SK-MEL-5 (cell line): ENCODE measurements around the gene SSPN. TPM values are rescaled to one million over a fixed set of nuclear protein-coding genes. Genes with fewer than 3 reads are reported as not detected.
A peak's percentile ranks its signal among the peaks of the same experiment; 100 is the strongest.
"Not testable (repeated sequence)": the region's sequence is repeated elsewhere in the genome, so short reads cannot be mapped to it uniquely, and the experiment has no call there.

Source experiments
- DNase-seq: peaks from one replicate; pipeline ENCODE4 v3.0.0-alpha.2; 2016; ENCODE audit warnings: low read depth, low spot score
- in situ Hi-C: cut with HindIII; loops from 2 replicates; pipeline ENCODE4 v1.10.0; 2016; ENCODE audit warnings: low sequenced_read_pairs, high pct_unique_total_duplicates, low pct_unique_long_range_greater_than_20kb
- total RNA-seq: library from RNA; depleted of rRNA; stranded (reverse); fragments of >200 nt; shearing (Covaris generic); gene quantifications from 2 replicates; pipeline ENCODE4 v1.2.3, GENCODE V29; 2014

SSPN gene
- total RNA-seq, 1 experiment from 2014 or later, result 2.2 TPM

DNA sequence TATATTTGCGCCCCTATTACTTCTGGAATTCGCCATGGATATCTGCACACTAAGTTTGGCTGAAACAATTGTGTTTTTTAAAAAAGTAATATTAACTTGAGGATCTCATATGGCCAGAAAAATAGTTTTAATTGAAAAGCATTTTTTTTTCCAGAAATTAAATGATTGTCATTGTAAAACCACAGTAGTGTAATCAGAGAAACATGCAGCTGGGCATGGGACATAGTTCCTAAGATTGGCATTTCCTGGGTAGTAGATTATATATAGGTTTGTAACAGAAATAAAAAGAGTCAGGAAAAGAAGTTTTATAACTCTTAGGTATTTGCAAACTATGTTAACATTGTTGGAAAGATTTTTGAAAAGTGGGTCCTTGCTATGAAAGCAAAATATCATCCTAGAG lies 17.6 kb downstream of the SSPN start:
- DNase-seq, result no peak
- in situ Hi-C loops, result no loop called here

DNA sequence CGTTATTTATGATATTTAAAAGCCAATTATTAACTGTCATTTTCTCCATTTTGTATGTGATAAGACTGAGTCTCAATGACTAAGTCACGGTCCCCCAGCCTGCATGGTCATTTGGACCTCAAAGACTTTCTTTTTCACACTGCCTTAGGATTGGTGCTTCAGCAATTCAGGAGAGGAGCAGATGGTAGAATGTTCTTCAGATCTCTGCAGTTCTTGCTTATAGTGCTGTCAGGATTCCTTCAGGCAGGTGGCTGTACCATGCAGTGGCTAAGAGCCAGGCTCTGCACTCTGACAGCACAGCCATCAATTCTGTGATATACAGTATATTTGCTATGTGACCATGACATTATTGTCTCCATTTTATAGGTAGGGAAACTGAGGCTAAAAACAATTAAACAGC lies 18.7 kb downstream of the SSPN start:
- in situ Hi-C loops, result no loop called here
- DNase-seq, result no peak

DNA sequence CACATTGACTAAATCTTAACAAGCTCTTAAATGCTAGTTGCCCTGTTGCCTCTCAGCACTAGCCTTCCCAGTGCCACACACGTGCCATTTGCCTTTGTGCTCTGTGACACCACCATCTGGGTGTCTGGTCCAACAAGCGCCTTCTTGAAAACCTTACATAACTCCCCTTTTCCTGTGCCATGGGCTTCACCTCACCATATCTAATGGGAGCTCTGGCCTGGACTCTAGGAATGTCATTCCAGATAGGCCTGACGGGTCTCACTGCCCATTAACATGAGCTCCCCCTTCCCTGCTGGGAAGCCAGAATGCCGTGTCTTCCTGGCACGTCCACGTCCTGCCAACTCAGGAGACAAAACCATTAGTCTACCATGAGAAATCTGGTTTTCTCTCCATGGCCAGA lies 24.4 kb downstream of the SSPN start:
- in situ Hi-C loops, result no loop called here
- DNase-seq, result no peak

DNA sequence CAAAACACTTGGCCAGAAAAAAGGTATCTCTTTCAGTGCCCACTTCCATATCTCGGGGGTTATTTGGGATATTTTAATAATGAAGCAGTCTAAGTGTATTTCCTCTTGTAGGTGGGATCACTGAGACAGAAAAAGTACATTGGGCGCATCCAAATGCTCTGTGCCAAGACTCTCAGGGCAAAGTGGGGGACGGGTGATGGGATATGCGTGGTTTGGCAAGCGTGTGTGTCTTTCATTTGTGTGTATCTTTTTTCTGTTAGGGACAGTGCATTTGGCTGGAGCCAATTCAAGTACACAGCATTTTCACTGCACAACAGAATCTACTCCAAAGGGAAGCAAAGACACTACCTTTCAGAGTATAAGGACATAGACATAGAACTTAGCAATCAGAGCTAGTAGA lies 29.3 kb downstream of the SSPN start:
- in situ Hi-C loops, result no loop called here
- DNase-seq, result no peak

DNA sequence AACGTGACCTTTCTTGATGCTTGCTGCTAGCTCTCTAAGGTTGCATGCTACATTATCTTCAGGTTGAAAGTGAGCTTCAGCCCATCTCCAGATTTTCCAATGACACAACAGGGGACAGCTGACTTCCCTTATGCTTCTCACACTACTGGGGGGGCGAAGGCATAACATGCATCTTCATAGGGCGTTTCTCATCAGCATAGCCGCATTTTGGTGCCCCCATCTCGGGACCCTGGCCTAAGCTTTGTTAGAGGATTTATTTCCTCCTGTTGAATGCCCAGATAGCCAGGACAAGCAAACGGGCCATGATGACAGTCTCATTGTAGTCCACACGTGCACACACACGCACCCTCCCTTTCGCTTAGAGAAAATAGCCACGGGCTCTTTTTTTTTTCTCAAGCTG lies 30.7 kb downstream of the SSPN start:
- DNase-seq, result no peak
- in situ Hi-C loops, result no loop called here

DNA sequence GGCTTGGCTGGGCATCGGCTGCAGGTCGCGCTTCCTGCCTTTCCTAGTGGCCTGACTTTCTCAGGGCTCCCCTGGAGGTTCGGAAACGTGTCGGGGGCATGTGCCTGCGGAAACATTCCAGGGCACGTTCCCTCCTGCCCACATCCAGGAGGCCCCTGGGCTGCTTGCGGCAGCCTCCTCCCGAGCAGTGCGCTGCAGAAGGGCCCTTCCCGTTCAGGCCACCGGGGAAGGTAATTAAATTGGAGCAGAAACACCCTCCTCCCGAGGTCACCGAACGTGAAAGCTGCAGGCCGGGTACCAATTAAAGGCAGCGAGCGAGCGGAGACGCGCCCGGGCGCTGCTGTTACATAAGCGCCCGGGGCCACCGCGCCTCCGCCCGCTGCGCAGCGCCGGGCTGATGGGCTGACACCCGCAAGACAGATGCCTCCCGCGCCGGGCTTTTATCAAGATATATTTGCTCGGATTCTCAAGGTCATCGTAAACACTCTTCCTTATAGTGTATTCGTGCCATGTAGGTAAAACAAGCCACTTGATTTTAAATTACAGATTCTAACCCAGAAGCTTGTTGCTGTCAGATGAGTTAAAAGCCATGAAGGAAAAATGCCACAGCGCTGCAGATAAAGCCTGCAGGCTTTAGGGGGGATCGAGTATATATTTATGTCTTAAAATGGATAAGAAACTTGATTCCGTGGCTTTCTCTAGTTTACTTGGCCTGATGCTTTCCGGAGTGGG lies 31.4 kb downstream of the SSPN start:
- in situ Hi-C loops, result no loop called here
- DNase-seq, result no peak

DNA sequence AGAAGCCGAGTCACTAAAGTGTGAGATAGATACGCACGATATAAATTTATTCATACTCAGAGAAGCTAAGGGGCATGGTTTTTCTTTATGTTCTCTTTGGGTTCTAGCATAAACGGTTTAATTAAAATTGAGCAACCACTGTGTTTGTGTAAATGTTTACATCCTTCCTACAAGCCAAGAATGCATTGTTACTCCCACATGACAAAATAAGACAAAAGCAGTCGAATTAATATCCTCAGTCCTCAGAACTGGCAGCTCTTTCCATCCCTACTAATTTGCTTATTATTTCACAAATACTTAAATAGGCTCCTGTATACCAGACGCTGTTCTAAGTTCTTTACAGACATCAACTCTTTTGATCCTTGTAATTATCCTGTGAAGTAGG lies 32.0 kb downstream of the SSPN start:
- in situ Hi-C loops, result no loop called here
- no peak for DNase-seq

DNA sequence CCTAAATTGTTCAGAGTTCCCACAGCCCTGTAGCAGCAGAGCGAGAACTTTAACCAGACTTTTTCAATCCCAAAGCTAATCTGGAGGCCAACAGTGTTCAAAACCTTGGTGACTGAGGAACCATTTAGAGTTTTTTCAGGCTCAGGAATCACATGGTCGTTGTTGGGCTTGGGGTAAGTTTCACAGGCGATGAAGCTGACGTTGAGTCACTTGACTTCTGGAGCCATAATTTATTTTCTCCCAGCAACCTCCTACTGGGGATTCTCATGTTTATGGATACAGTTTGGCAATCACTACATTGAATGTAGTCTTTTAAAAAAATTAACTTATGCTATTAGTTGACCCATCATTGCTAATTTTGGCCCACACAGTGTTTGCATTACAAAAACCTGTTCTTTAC lies 34.5 kb downstream of the SSPN start:
- in situ Hi-C loops, result no loop called here
- DNase-seq, result peak; percentile 19

DNA sequence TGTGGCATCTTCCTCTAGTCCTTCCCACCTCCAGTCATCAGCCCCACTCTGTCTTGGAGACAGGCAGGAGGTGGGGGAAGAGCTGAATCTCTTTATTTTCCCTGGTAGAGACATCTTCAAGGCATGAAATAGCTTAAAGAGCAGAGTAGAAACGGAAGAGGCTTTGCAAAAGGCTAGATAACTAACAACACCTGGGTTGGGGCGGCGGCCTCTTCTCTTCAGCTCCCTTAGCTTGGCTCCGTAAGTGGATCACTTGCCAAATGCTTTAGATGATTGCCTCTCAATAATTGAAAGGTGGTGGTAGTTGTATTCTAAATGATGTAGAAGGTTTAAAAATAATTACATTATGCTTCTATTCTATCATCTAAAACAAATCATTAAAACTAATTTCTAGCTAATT lies 36.1 kb downstream of the SSPN start:
- DNase-seq, result no peak

DNA sequence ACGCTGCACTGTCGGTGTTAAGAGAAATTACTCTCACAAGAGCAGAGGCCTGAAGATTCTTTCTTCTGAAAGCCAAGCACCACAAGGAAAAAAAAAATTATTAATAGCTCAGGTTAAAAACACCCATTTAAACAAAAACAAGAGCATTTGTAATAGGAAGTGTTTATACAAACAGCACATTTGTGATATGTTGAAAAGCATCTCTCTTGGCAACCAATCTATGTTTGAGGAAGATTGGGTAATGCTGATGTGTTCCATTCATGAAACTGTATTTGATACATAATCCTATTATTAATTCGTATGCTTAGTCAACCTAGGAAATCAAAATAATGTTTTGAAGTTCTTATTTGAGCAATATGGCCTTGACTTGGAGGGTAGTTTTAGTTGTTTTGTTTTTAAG lies 36.5 kb downstream of the SSPN start:
- in situ Hi-C loops, result no loop called here
- DNase-seq, result no peak

More for the DNA sequence above, 36.1 kb downstream of the SSPN start:
- in situ Hi-C loops, result no loop called here

DNA sequence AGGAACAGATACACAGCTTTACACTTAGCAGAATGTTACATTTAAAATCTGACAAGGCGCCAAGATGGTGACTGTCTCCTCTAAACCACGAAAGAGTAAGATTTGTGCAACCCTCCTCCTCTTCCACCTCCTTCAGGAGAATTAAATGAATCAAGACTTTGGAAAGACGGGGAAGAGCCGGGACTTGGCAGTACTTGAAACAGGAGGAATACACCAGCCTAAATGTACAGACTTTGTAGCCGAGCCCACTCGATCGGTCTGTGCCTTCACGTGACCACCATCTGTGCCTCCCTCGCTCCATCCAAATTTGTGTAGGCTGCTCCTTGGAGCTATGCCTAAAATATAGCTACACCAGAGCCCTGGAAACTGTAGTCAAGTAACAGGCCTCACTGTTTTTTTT lies 38.3 kb downstream of the SSPN start:
- DNase-seq, result no peak

DNA sequence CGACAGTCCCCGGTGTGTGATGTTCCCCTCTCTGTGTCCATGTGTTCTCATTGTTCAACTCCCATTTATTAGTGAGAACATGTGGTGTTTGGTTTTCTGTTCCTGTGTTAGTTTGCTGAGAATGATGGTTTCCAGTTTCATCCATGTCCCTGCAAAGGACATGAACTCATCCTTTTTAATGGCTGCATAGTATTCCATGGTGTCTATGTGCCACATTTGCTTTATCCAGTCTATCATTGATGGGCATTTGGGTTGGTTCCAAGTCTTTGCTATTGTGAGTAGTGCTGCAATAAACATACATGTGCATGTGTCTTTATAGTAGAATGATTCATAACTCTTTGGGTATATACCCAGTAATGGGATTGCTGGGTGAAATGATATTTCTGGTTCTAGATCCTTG lies 40.1 kb downstream of the SSPN start:
- in situ Hi-C loops, DNase-seq: not testable (repeated sequence)

More for the DNA sequence above, 38.3 kb downstream of the SSPN start:
- in situ Hi-C loops, result no loop called here

DNA sequence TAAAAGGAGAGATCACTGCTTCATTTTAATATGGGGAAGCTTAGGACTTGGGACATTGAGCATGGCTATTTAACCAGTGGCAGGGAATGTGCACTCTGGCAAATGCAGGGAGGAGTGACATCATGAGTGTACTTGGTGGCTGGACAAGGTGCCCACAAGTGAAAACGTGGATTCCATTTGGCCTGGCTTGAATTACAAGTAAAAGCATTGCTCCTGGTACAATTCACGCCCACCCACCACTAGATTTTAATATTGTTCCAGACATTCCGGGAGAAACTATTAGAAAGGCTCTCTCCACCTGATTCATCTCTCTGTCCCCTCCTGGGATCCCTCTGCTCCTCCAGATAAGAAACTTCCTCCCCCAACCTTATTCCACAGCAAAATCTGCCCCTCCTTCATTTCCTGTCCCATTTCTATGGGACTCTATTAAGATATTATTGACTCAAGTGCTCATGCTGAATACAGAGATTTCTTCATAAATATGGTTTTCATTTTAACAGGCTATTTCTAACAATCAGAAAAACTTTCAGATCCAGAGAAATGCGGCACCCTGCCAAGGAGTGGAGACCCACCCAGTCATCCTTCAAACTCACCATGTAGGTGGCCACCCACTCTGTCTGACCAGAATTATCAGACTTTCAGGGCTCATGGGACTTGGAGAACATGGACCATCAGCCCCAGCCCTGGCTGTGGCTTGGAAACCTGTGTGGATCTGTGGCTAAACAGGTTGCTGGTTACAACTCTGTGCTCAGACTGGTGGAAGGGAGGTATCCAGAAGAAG lies 43.2 kb downstream of the SSPN start:
- in situ Hi-C loops, result no loop called here
- no peak for DNase-seq

DNA sequence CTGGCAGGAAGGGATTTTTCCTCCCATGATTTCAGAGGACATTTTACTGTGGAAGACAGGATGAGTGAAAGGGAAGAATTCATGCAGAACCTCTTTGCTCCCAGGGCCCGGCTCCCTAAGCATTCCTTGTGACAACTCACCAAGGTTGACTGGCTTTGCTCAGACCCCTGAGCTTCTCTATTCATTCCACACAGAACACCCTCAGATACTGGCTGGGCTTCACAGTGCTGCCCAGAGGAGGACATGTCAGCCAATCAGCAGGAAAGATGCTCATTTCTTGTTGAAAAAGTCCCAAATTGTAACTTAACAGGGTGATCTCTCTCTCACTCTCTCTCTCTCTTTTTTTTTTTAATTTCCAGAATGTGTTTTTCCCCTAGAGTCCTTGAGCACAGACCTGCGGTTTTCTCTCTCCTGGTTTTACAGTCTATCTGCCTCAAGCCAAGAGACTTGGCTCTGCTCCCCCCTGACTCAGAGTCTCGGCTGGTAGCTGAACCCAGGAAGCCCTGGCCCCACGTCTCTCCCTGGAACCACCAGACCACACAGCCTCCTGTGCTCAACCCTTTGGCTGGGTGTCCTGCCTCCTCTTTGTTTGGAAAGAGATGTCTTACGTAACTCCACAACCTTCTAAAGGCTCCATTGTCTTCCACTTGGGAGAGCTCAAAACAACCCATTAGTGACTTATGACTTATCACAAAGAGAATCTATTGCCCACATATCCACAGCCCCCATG lies 43.9 kb downstream of the SSPN start:
- in situ Hi-C loops, result no loop called here

DNA sequence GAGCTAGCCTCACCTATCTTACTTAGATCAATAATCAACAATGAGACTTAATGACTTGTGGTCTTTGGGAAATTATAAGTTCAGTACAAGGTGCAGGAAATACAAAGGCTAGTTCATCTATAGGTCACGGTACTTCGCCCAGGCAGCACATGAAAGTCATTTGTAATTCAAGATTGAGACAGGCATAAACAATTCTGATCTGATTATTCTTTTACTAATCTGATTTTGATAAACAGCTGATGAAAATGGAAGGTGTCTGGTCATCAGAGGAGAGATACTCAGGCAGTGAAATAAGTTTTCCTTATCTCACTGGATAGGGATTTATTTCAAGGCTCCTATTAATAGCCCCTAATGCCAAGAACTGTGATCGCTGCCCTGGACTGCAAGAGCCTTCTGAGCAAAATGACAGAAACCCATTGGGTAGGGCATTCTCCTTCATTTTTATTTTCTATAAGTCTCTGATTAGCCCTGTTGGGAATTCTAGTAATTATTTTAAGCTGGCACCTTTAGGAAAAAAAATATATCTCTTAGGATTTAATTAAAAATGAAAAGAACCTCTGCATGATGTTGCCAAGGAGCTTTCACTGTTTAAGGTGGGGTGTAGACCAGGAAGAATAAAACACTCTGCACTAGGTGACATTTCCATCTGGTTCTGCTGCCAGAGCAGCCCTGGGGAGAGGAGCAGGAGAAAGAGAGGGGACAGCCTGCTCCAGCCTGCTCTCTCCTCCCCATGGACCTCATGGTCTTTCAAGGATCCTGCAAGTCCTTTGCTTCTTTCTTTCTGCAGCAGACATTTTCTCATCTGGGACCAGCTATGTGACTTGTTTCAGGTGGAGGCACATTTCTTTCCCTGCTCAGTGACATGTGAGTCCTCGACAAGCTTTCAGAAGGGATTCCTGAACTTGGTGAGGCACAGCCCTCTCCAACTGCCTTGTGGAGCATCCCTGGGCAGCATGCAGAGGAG lies 44.8 kb downstream of the SSPN start:
- in situ Hi-C loops, result no loop called here
- no peak for DNase-seq

More for the DNA sequence above, 43.9 kb downstream of the SSPN start:
- DNase-seq, result peak; percentile 89

DNA sequence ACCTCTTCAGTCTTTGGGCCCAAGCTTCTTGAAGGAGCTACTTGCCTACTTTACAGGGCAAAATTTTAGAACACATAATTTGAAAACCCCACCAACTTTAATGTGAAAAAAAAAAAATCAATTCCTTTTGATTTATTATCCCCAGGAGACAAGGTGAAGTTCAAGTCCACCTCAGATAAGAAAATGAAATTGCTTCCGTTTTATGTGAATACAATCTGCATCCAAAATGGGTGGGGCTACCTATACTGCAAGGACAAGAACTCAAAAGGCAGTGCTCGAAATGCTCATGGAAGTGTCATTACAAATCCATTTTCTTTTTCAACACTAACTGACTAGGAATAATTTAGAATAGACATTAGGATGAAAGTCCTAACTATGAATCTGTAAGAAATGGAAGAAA lies 45.7 kb downstream of the SSPN start:
- in situ Hi-C loops, result no loop called here
- DNase-seq, result no peak

DNA sequence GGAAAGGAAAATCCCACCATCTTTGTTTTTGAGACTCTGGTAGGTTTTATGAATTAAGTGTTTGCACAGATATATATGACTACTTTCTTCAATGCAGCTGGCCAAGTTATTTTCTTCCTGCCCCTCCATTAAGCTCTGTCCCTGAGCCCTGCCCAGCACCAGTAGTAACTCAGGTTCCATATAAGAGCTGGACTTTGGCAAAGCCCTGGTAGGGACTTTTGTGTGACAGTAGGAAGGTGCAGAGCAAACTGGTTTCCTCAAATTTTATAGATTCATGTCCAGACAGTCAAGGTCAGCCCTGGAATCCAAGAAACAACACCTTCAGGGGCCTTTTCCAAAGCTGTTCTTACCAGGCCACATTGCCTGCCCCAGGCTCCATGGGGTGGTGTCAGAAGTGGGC lies 47.3 kb downstream of the SSPN start:
- no peak for DNase-seq
- in situ Hi-C loops, result no loop called here

DNA sequence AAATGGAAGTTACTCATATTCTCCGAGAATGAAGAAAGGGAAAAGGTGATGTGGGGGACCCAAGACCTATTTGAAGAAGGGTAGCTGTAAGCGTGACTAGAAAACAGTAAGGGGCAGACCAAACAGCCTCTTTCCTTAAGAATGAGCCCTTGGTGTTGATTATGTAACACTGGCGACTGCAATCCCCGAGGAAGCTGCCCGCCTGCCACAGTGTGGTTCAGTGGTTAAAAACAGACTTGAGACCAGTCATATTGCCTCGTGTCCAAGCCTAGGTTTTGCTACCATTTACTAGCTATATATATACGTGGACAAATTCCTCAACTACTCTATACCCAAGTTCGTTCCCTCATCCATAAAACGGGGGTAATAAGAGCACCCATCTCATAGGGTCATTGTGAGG lies 49.1 kb downstream of the SSPN start:
- in situ Hi-C loops, result no loop called here
- DNase-seq, result no peak
